NOMO-1 (cell line): ENCODE results near the gene EID2.
A peak's percentile ranks its signal among the peaks of the same experiment; 100 is the strongest.

Source experiments
- DNase-seq, 2 experiments: peaks; one replicate each; lab custom pipeline; 2025; ENCODE audit not compliant: unreplicated experiment in 2 of 2; lab: John Stamatoyannopoulos, UW

EID2 gene

GRCh38 chr19:39539518-39540332, at the start of gene EID2:
Gene EID2 (minus strand): TSS chr19:39540161. CDS start chr19:39540079, 82 bp downstream.
- peak; percentile 91 to 95 for DNase-seq

GRCh38 chr19:39588066-39588465, 48.1 kb upstream of the EID2 start:
- no peak for DNase-seq

GRCh38 chr19:39587496-39587895, 47.5 kb upstream of the EID2 start:
- DNase-seq, result no peak

- DNase-seq, result no peak
Measured at GRCh38 chr19:39582891-39583625, 43.1 kb upstream of the EID2 start.

- no peak for DNase-seq
Measured at GRCh38 chr19:39582442-39582841, 42.5 kb upstream of the EID2 start.

GRCh38 chr19:39568604-39569003, 28.6 kb upstream of the EID2 start:
- DNase-seq, result no peak

GRCh38 chr19:39566064-39566463, 26.1 kb upstream of the EID2 start:
- no peak for DNase-seq

GRCh38 chr19:39563408-39563807, 23.4 kb upstream of the EID2 start:
- no peak for DNase-seq

GRCh38 chr19:39558624-39559117, 18.7 kb upstream of the EID2 start:
- DNase-seq, result no peak

- peak; percentile 11 to 63 for DNase-seq
Measured at GRCh38 chr19:39557811-39558623, 18.1 kb upstream of the EID2 start.

- no peak for DNase-seq
Measured at GRCh38 chr19:39555883-39556282, 15.9 kb upstream of the EID2 start.

GRCh38 chr19:39554701-39555311, 14.8 kb upstream of the EID2 start:
- no peak for DNase-seq

- no peak for DNase-seq
Measured at GRCh38 chr19:39553082-39553652, 13.2 kb upstream of the EID2 start.

- no peak for DNase-seq
Measured at GRCh38 chr19:39550197-39550596, 10.2 kb upstream of the EID2 start.

- no peak for DNase-seq
Measured at GRCh38 chr19:39546599-39546998, 6.6 kb upstream of the EID2 start.

GRCh38 chr19:39544911-39545310, 5.0 kb upstream of the EID2 start:
- DNase-seq, result no peak

- no peak for DNase-seq
Measured at GRCh38 chr19:39544226-39544903, 4.4 kb upstream of the EID2 start.

- no peak for DNase-seq
Measured at GRCh38 chr19:39543477-39543857, 3.5 kb upstream of the EID2 start.

GRCh38 chr19:39542206-39542605, 2.2 kb upstream of the EID2 start:
- peak in 1 of 2 experiments; percentile 11 for DNase-seq

GRCh38 chr19:39540333-39540673, 342 bp upstream of the EID2 start:
- no peak for DNase-seq
